Loucy (cell line): Measurements from ENCODE around the gene MAB21L3.

ENCODE experiments used
- EZH2phosphoT487 ChIP-seq: fragments of 200-600 bp; IDR thresholded peaks from 2 replicates; pipeline ENCODE4 v1.6.1; 2018; ENCODE audit warnings: antibody characterized with exemption, mild to moderate bottlenecking, moderate library complexity, borderline replicate concordance
- TF ChIP-seq, protein P1 (sequence below): fragments of 200-600 bp; sonication (generic); conservative IDR thresholded peaks from 2 replicates; pipeline ENCODE4 v1.5.1; 2014; ENCODE audit warnings: mild to moderate bottlenecking, antibody characterized with exemption, low read length

DNA sequence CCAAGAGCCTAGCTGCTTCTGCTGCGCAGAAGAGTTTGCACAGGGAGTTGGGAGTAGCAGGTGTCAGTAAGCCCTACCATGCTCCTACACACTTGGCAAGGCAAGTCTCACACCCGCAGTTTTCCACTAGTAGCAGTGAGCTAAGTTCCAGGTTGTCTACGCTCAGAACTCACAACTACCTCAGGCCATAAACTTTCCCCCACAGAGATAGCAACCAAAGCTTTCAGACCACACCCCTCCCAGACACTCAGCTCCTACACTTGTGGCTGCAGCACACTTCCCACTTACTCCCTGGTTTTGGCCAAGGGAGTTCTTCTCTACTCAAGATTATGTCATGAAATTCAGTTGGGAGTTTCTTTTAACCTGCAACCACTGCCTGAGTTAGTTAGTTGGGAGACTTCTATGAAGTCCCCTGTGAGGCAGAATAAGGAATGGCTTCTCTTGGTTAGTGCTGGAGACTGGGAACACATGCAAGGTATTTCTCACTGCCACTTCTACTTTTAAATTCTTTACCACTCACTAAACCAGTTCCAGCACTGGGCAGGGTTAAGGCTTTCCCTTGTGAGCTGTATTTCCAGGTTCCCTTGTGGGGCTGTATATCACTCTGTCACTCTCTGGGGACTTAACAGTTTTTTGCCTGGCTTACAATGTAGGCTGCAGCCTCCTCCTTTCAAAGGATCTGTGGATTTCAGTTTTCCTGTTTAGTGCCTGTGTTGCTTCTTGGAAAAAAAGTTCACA lies 18.3 kb upstream of the MAB21L3 start:
- TF ChIP-seq, protein P1, sequence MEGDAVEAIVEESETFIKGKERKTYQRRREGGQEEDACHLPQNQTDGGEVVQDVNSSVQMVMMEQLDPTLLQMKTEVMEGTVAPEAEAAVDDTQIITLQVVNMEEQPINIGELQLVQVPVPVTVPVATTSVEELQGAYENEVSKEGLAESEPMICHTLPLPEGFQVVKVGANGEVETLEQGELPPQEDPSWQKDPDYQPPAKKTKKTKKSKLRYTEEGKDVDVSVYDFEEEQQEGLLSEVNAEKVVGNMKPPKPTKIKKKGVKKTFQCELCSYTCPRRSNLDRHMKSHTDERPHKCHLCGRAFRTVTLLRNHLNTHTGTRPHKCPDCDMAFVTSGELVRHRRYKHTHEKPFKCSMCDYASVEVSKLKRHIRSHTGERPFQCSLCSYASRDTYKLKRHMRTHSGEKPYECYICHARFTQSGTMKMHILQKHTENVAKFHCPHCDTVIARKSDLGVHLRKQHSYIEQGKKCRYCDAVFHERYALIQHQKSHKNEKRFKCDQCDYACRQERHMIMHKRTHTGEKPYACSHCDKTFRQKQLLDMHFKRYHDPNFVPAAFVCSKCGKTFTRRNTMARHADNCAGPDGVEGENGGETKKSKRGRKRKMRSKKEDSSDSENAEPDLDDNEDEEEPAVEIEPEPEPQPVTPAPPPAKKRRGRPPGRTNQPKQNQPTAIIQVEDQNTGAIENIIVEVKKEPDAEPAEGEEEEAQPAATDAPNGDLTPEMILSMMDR = no peak
- no peak for TF ChIP-seq EZH2phosphoT487
